HepG2 (cell line): Measurements from ENCODE around the gene HOMEZ. TPM values are rescaled to one million over a fixed set of nuclear protein-coding genes. Genes with fewer than 3 reads are reported as not detected.

Experiments used
- HMG20A ChIP-seq: IDR thresholded peaks from 2 replicates; pipeline ENCODE4 v1.6.1; 2016; ENCODE audit warnings: borderline replicate concordance
- KLF16 ChIP-seq, 2 experiments: sonication (generic) in 1 of 2; formaldehyde crosslinking in 1 of 2; IDR thresholded peaks; 2 replicates each; pipeline versions ENCODE4 v1.6.1 to v1.8.0; 2016 to 2023; ENCODE audit warnings: missing genetic modification reagents in 2 of 2, missing compliant biosample characterization in 1 of 2
- MIXL1 ChIP-seq: IDR thresholded peaks from 2 replicates; pipeline ENCODE4 v1.6.1; 2016
- NBN ChIP-seq: fragments of 450-650 bp; conservative IDR thresholded peaks from 2 replicates; pipeline ENCODE4 v1.6.1; 2017
- RNF219 ChIP-seq: sonication (generic); formaldehyde crosslinking; IDR thresholded peaks from 2 replicates; pipeline ENCODE4 v1.5.0; 2020; ENCODE audit warnings: mild to moderate bottlenecking, missing genetic modification reagents
- TBX2 ChIP-seq: sonication (generic); formaldehyde crosslinking; IDR thresholded peaks from 2 replicates; pipeline ENCODE4 v1.5.0; 2020; ENCODE audit warnings: missing genetic modification reagents, mild to moderate bottlenecking, borderline replicate concordance
- TEAD3 ChIP-seq: optimal IDR thresholded peaks from 2 replicates; pipeline ENCODE3; 2016; ENCODE audit warnings: borderline replicate concordance
- THYN1 ChIP-seq: sonication (generic); formaldehyde crosslinking; IDR thresholded peaks from 2 replicates; pipeline ENCODE4 v1.8.1; 2023; ENCODE audit warnings: low read depth, mild to moderate bottlenecking, moderate library complexity, missing genetic modification reagents, borderline replicate concordance
- ZKSCAN8 ChIP-seq: IDR thresholded peaks from 2 replicates; pipeline ENCODE4 v1.6.1; 2016; ENCODE audit warnings: borderline replicate concordance, missing genetic modification reagents, missing compliant biosample characterization
- ZNF367 ChIP-seq: sonication (generic); formaldehyde crosslinking; IDR thresholded peaks from 2 replicates; pipeline ENCODE4 v1.4.0; 2020; ENCODE audit warnings: missing genetic modification reagents, borderline replicate concordance
- ZNF607 ChIP-seq: sonication (generic); formaldehyde crosslinking; IDR thresholded peaks from 2 replicates; pipeline ENCODE4 v1.5.1; 2020; ENCODE audit warnings: missing genetic modification reagents, mild to moderate bottlenecking, borderline replicate concordance
- ZNF773 ChIP-seq: sonication (generic); formaldehyde crosslinking; IDR thresholded peaks from 2 replicates; pipeline ENCODE4 v1.4.0; 2020; ENCODE audit warnings: missing genetic modification reagents, borderline replicate concordance
- ZSCAN31 ChIP-seq: sonication (generic); formaldehyde crosslinking; IDR thresholded peaks from 2 replicates; pipeline ENCODE4 v1.5.0; 2020; ENCODE audit warnings: low read depth, mild to moderate bottlenecking, missing genetic modification reagents
- polyA plus RNA-seq, 8 experiments: library from polyadenylated mRNA; depleted of rRNA in 3 of 8; stranded (reverse) in 7 of 8; unstranded in 1 of 8; fragments of >200 nt; fragmentation: Illumina TruSeq in 4 of 8; extraction: Trizol in 4 of 8; gene quantifications; 2 replicates each; pipeline versions ENCODE4 v1.2.1 to v1.2.3, GENCODE V29; 2011 to 2016; ENCODE audit warnings: low read depth in 4 of 8, missing spikeins in 1 of 8, mixed read lengths in 1 of 8; ENCODE audit not compliant: insufficient read depth in 1 of 8
- total RNA-seq, 5 experiments: library from RNA; depleted of rRNA; stranded (reverse); fragments of >200 nt; fragmentation: Illumina TruSeq; extraction: Trizol; gene quantifications; 2 replicates each; pipeline ENCODE4 v1.2.3, GENCODE V29; 2016; ENCODE audit warnings: low read depth in 1 of 5
- TF ChIP-seq, protein P1 (sequence below), 2 experiments: sonication (generic) in 1 of 2; formaldehyde crosslinking in 1 of 2; IDR thresholded peaks; 2 replicates each; pipeline versions ENCODE4 v1.4.0 to v1.6.1; 2016 to 2020; ENCODE audit warnings: borderline replicate concordance in 1 of 2, low read depth in 1 of 2, mild to moderate bottlenecking in 1 of 2, missing genetic modification reagents in 1 of 2
- TF ChIP-seq, protein P2 (sequence below): IDR thresholded peaks from 2 replicates; pipeline ENCODE4 v1.6.1; 2016; ENCODE audit warnings: missing compliant biosample characterization, missing genetic modification reagents, borderline replicate concordance
- TF ChIP-seq, protein P3 (sequence below): sonication (generic); formaldehyde crosslinking; IDR thresholded peaks from 2 replicates; pipeline ENCODE4 v1.5.0; 2020; ENCODE audit warnings: missing genetic modification reagents
- TF ChIP-seq, protein P4 (sequence below): IDR thresholded peaks from 2 replicates; pipeline ENCODE4 v1.6.1; 2016; ENCODE audit warnings: mild to moderate bottlenecking

The HOMEZ gene
- total and polyA plus RNA-seq, 2 of the 13 experiments (the other 11 are each of a cell fraction or from before 2014, with no cell fraction given), result 14.5 to 31.8 TPM

DNA sequence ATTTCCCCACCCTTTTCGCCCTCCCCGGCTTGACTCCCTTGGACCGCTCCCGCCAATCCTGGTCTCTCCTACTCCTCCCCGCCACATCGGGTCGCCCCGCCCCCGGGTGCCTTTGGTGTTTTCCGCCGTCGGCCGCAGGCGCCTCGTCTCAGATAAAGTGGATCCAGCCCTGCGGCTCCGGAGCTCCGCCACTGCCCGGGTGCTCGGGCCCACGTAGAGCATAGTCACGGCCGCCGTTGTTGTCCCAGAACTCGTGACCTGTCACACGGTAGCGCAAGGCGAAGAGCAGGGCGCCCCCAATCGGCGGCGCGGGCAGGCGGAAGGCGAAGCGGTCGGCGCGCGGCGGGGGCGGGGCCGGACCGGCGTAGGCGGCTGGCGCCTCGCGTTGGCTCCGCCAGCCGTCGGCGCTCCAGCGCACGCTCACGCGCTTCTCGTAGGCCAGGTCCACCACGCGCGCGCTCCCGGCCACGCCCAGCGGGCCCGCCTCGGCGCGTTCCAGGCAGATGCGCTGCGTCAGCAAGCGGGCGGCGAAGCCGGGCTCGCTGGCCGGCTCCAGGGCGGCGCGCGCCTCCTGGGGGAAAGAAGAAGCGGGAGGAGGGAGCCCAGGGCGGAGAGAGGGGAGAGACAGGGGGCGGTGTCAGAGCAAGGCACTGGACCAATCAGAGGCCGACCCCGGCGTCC is 15.5 kb upstream of the HOMEZ start (continued):
- TF ChIP-seq, protein P1, sequence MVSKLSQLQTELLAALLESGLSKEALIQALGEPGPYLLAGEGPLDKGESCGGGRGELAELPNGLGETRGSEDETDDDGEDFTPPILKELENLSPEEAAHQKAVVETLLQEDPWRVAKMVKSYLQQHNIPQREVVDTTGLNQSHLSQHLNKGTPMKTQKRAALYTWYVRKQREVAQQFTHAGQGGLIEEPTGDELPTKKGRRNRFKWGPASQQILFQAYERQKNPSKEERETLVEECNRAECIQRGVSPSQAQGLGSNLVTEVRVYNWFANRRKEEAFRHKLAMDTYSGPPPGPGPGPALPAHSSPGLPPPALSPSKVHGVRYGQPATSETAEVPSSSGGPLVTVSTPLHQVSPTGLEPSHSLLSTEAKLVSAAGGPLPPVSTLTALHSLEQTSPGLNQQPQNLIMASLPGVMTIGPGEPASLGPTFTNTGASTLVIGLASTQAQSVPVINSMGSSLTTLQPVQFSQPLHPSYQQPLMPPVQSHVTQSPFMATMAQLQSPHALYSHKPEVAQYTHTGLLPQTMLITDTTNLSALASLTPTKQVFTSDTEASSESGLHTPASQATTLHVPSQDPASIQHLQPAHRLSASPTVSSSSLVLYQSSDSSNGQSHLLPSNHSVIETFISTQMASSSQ (IDR thresholded peaks at IDR 0.05; ENCODE audit: low read depth), result peak; percentile 50; the same call in 1 of the 2 replicates
- TF ChIP-seq, protein P1 (CRISPR knock-in tag; IDR thresholded peaks at IDR 0.05; ENCODE audit: borderline replicate concordance), result no peak
- peak; percentile 85 for TF ChIP-seq MIXL1 (CRISPR knock-in tag)
- TF ChIP-seq, protein P2, sequence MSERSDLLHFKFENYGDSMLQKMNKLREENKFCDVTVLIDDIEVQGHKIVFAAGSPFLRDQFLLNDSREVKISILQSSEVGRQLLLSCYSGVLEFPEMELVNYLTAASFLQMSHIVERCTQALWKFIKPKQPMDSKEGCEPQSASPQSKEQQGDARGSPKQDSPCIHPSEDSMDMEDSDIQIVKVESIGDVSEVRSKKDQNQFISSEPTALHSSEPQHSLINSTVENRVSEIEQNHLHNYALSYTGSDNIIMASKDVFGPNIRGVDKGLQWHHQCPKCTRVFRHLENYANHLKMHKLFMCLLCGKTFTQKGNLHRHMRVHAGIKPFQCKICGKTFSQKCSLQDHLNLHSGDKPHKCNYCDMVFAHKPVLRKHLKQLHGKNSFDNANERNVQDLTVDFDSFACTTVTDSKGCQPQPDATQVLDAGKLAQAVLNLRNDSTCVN (CRISPR knock-in tag), result 0 out of 2 replicates have a peak, but pooled peaks have one; percentile 23
- TF ChIP-seq, protein P3, sequence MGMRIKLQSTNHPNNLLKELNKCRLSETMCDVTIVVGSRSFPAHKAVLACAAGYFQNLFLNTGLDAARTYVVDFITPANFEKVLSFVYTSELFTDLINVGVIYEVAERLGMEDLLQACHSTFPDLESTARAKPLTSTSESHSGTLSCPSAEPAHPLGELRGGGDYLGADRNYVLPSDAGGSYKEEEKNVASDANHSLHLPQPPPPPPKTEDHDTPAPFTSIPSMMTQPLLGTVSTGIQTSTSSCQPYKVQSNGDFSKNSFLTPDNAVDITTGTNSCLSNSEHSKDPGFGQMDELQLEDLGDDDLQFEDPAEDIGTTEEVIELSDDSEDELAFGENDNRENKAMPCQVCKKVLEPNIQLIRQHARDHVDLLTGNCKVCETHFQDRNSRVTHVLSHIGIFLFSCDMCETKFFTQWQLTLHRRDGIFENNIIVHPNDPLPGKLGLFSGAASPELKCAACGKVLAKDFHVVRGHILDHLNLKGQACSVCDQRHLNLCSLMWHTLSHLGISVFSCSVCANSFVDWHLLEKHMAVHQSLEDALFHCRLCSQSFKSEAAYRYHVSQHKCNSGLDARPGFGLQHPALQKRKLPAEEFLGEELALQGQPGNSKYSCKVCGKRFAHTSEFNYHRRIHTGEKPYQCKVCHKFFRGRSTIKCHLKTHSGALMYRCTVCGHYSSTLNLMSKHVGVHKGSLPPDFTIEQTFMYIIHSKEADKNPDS (CRISPR knock-in tag), result no peak
- TF ChIP-seq NBN, result no peak
- TF ChIP-seq, protein P4, sequence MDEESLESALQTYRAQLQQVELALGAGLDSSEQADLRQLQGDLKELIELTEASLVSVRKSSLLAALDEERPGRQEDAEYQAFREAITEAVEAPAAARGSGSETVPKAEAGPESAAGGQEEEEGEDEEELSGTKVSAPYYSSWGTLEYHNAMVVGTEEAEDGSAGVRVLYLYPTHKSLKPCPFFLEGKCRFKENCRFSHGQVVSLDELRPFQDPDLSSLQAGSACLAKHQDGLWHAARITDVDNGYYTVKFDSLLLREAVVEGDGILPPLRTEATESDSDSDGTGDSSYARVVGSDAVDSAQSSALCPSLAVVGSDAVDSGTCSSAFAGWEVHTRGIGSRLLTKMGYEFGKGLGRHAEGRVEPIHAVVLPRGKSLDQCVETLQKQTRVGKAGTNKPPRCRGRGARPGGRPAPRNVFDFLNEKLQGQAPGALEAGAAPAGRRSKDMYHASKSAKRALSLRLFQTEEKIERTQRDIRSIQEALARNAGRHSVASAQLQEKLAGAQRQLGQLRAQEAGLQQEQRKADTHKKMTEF (CRISPR knock-in tag), result peak; percentile 29
- TF ChIP-seq RNF219 (CRISPR knock-in tag), result no peak
- TF ChIP-seq TEAD3 (CRISPR knock-in tag), result peak; percentile 91
- peak; percentile 70; the same call in 1 of the 2 replicates for TF ChIP-seq ZNF367 (CRISPR knock-in tag)
- 0 out of 2 replicates have a peak, but pooled peaks have one; percentile 27 for TF ChIP-seq THYN1
- peak; percentile 87 for TF ChIP-seq ZSCAN31 (CRISPR knock-in tag)
- peak in 1 of 2 experiments; percentile 82; a peak in 1 of 4 replicates for TF ChIP-seq KLF16 (CRISPR knock-in tag; IDR thresholded peaks at IDR 0.05)
- TF ChIP-seq ZKSCAN8 (CRISPR knock-in tag), result peak; percentile 82; the same call in 1 of the 2 replicates
- peak; percentile 28; the same call in 1 of the 2 replicates for TF ChIP-seq HMG20A (CRISPR knock-in tag)
- peak; percentile 68; the same call in 1 of the 2 replicates for TF ChIP-seq TBX2
- TF ChIP-seq ZNF607 (CRISPR knock-in tag), result no peak
- no peak for TF ChIP-seq ZNF773
